Hepatocyte (in vitro differentiated cells): ENCODE data around the gene MRC1. TPM values are rescaled to one million over a fixed set of nuclear protein-coding genes. Genes with fewer than 3 reads are reported as not detected.

Experiments used
- DNase-seq: peaks from one replicate; pipeline ENCODE4 v3.0.0-alpha.2; 2016; ENCODE audit warnings: low spot score
- H2AFZ ChIP-seq: fragments of 200-600 bp; sonication (generic); 2 replicates; pipeline ENCODE4 v1.6.0; 2016; ENCODE audit warnings: antibody characterized with exemption, mild to moderate bottlenecking
- H3K27ac ChIP-seq: fragments of 200-600 bp; sonication (generic); 2 replicates; pipeline ENCODE4 v1.5.1; 2016; ENCODE audit warnings: mild to moderate bottlenecking
- H3K27me3 ChIP-seq: fragments of 200-600 bp; sonication (generic); 2 replicates; pipeline ENCODE4 v1.6.1; 2016
- H3K36me3 ChIP-seq: fragments of 200-600 bp; sonication (generic); replicated peaks from 2 replicates; pipeline ENCODE4 v1.5.1; 2016; ENCODE audit warnings: low read depth; ENCODE audit not compliant: insufficient read depth
- H3K4me1 ChIP-seq: fragments of 200-600 bp; sonication (generic); 2 replicates; pipeline ENCODE4 v1.5.1; 2016; ENCODE audit warnings: mild to moderate bottlenecking, moderate library complexity; ENCODE audit not compliant: insufficient read depth
- H3K4me2 ChIP-seq: fragments of 200-600 bp; sonication (generic); 2 replicates; pipeline ENCODE4 v1.6.0; 2016
- H3K4me3 ChIP-seq: fragments of 200-600 bp; sonication (generic); 2 replicates; pipeline ENCODE4 v1.5.1; 2016; ENCODE audit warnings: mild to moderate bottlenecking
- H3K79me2 ChIP-seq: fragments of 200-600 bp; sonication (generic); 2 replicates; pipeline ENCODE4 v1.6.0; 2017; ENCODE audit warnings: mild to moderate bottlenecking
- H3K9me2 ChIP-seq: fragments of 200-600 bp; sonication (generic); replicated peaks from 2 replicates; pipeline ENCODE4 v1.6.0; 2017; ENCODE audit warnings: mild to moderate bottlenecking; ENCODE audit not compliant: insufficient read depth
- H3K9me3 ChIP-seq: fragments of 200-600 bp; sonication (generic); 2 replicates; pipeline ENCODE4 v1.5.1; 2016; ENCODE audit warnings: low read depth, mild to moderate bottlenecking
- H4K20me1 ChIP-seq: fragments of 200-600 bp; sonication (generic); 2 replicates; pipeline ENCODE4 v1.6.0; 2016; ENCODE audit warnings: mild to moderate bottlenecking; ENCODE audit not compliant: insufficient read depth, poor library complexity, severe bottlenecking
- CTCF ChIP-seq: fragments of 200-600 bp; sonication (generic); IDR thresholded peaks from 2 replicates; pipeline ENCODE4 v1.5.1; 2016; ENCODE audit warnings: antibody characterized with exemption, mild to moderate bottlenecking; ENCODE audit not compliant: poor library complexity
- EZH2 ChIP-seq: fragments of 200-600 bp; sonication (generic); IDR thresholded peaks from 2 replicates; pipeline ENCODE4 v1.6.1; 2016; ENCODE audit warnings: antibody characterized with exemption, mild to moderate bottlenecking, borderline replicate concordance
- EZH2phosphoT487 ChIP-seq: fragments of 200-600 bp; sonication (generic); IDR thresholded peaks from one replicate; pipeline ENCODE4 v1.6.1; 2018; ENCODE audit warnings: antibody characterized with exemption, mild to moderate bottlenecking, low read depth, moderate library complexity; ENCODE audit not compliant: unreplicated experiment, severe bottlenecking
- WGBS: methylation state at CpG from one replicate; pipeline ENCODE4 v1.1.6; 2016; ENCODE audit warnings: low lambda C conversion rate; ENCODE audit errors: missing lambda C conversion rate; 5-methylcytosine and 5-hydroxymethylcytosine counted together
- polyA plus RNA-seq: library from polyadenylated mRNA; unstranded; fragments of >200 nt; fragmentation: Nextera tagmentation; extraction: Ambion mirVana; gene quantifications from 2 replicates; pipeline ENCODE4 v1.2.1, GENCODE V29; 2016
- total RNA-seq: library from RNA; depleted of rRNA; stranded (reverse); fragments of >200 nt; gene quantifications from 2 replicates; pipeline ENCODE4 v1.2.3, GENCODE V29; 2014

The MRC1 gene
- total RNA-seq (1.8 and 2.4 TPM in 2 replicates), polyA plus RNA-seq (0.13 and 0.30 TPM in 2 replicates)

GRCh38 chr10:17808971-17809841, at the start of gene MRC1:
MRC1 (plus strand) TSS chr10:17809348; CDS start chr10:17809466, 118 bp downstream.
- H3K9me2 ChIP-seq, result no peaks in the 10 kb centered on the region
- H2AFZ ChIP-seq, result no peak within 1 kb of the TSS
- no peak within 1 kb of the TSS for H3K4me2 ChIP-seq
- H3K4me1 ChIP-seq, result no peaks in the 10 kb centered on the region
- H3K36me3 ChIP-seq, result no peaks in the 10 kb centered on the region
- no peak for TF ChIP-seq EZH2
- no peak for TF ChIP-seq EZH2phosphoT487
- no peak for TF ChIP-seq CTCF
- no peaks in the 10 kb centered on the region for H3K79me2 ChIP-seq
- no peaks in the 10 kb centered on the region for H4K20me1 ChIP-seq
- WGBS, result 89% methylated on average over 22 of the region's 23 CpGs
- no peaks in the 10 kb centered on the region for H3K27me3 ChIP-seq
- no peak for DNase-seq
- no peak within 1 kb of the TSS for H3K4me3 ChIP-seq
- H3K9me3 ChIP-seq, result no peaks in the 10 kb centered on the region
- H3K27ac ChIP-seq, result no peak within 1 kb of the TSS

GRCh38 chr10:17764142-17764541, 45.0 kb upstream of the MRC1 start:
- 61% methylated on average over 4 of the region's 4 CpGs for WGBS

GRCh38 chr10:17765602-17766001, 43.5 kb upstream of the MRC1 start:
- WGBS, result 54% methylated on average over 3 of the region's 3 CpGs
- TF ChIP-seq EZH2 (no peak), CTCF (no peak), EZH2phosphoT487 (no peak)
- H3K36me3 ChIP-seq, result no peaks in the 10 kb centered on the region

More at GRCh38 chr10:17764142-17764541, 45.0 kb upstream of the MRC1 start:
- Histone ChIP-seq H3K9me3 (no peaks in the 10 kb centered on the region), H3K79me2 (no peaks in the 10 kb centered on the region), H4K20me1 (no peaks in the 10 kb centered on the region), H3K36me3 (no peaks in the 10 kb centered on the region), H3K4me2 (no peak overlapping the region), H2AFZ (no peak overlapping the region), H3K9me2 (no peaks in the 10 kb centered on the region), H3K27ac (no peak overlapping the region), H3K4me3 (no peak overlapping the region), H3K4me1 (no peaks in the 10 kb centered on the region), H3K27me3 (no peaks in the 10 kb centered on the region)
- no peak for TF ChIP-seq EZH2
- DNase-seq, result no peak

GRCh38 chr10:17766731-17767130, 42.4 kb upstream of the MRC1 start:
- Histone ChIP-seq H3K36me3 (no peaks in the 10 kb centered on the region), H3K27ac (no peak overlapping the region), H4K20me1 (no peaks in the 10 kb centered on the region), H3K9me3 (no peaks in the 10 kb centered on the region), H2AFZ (no peak overlapping the region), H3K4me1 (no peaks in the 10 kb centered on the region), H3K9me2 (no peaks in the 10 kb centered on the region), H3K4me2 (no peak overlapping the region), H3K27me3 (no peaks in the 10 kb centered on the region), H3K4me3 (no peak overlapping the region), H3K79me2 (no peaks in the 10 kb centered on the region)
- TF ChIP-seq EZH2 (no peak), EZH2phosphoT487 (no peak), CTCF (no peak)
- WGBS, result 76% methylated on average over 1 of the region's 1 CpG
- DNase-seq, result no peak

More at GRCh38 chr10:17765602-17766001, 43.5 kb upstream of the MRC1 start:
- no peaks in the 10 kb centered on the region for H3K27me3 ChIP-seq
- no peak overlapping the region for H3K27ac ChIP-seq
- H3K4me3 ChIP-seq, result no peak overlapping the region
- H3K4me2 ChIP-seq, result no peak overlapping the region
- no peaks in the 10 kb centered on the region for H3K9me3 ChIP-seq
- H3K4me1 ChIP-seq, result no peaks in the 10 kb centered on the region
- H3K9me2 ChIP-seq, result no peaks in the 10 kb centered on the region
- H4K20me1 ChIP-seq, result no peaks in the 10 kb centered on the region
- H2AFZ ChIP-seq, result no peak overlapping the region
- DNase-seq, result no peak
- no peaks in the 10 kb centered on the region for H3K79me2 ChIP-seq
